GM23248 (cell line): Measurements from ENCODE around the gene KIAA1614.

Experiments
- EZH2 ChIP-seq: fragments of 200-600 bp; sonication (generic); IDR thresholded peaks from 2 replicates; pipeline ENCODE4 v1.6.1; 2018; ENCODE audit warnings: antibody characterized with exemption, mild to moderate bottlenecking; ENCODE audit not compliant: insufficient read depth, poor library complexity, severe bottlenecking
- EZH2phosphoT487 ChIP-seq: fragments of 200-600 bp; sonication (generic); IDR thresholded peaks from 2 replicates; pipeline ENCODE4 v1.6.1; 2018; ENCODE audit warnings: antibody characterized with exemption, moderate library complexity, mild to moderate bottlenecking, low read depth; ENCODE audit not compliant: insufficient read depth

DNA sequence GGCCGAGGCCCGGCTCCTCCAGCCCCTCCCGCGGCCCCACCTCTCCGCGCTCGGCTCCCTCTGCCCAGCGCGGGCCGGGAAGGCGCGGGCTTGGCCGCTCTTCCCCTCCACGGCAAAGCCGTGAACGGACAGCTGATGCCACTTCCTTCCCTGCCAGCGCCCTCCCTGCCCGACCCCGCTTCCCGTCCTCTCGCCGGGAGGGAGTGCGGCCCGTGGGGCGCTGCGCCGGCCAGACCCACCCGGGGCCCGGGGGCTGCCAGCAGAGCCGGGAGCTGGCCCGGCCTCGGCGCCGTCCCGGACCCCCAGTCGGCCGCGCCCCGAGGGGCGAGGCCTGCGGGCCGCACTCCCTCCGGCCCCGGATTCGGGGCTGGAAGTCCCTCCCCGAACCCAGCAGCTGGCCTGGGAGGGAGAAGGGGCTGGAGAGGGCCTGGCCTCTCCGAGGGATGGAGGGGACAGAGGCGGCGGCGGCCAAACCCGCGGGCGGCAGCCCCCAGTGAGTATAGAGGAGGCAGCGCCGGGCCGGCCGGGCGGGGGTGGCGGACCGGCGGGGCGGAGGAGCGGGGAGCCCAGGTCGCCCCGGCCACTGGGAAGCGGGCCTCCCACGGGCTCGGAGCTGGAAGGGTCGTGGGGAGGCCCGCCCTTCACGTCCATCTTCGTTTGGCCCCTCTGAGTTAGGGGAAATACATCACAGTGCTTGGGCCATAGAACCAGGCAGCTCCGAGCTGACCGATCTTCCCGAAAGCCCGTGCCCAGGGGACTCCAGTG is at the start of gene KIAA1614:
- TF ChIP-seq EZH2 (no peak), EZH2phosphoT487 (no peak)
